Stimulated activated CD8-positive, alpha-beta memory T cell treated with anti-CD3 and anti-CD28 coated beads, Interleukin-15, amount 100 ng/mL, for 1 hour (primary cell): ENCODE data around the gene CHCHD3.
"Not testable (repeated sequence)": the region's sequence is repeated elsewhere in the genome, so short reads cannot be mapped to it uniquely, and the experiment has no call there.

ENCODE experiments used
- DNase-seq: peaks from one replicate; pipeline ENCODE4 v3.0.0-alpha.2; 2020; ENCODE audit warnings: low read depth

Gene CHCHD3

GRCh38 chr7:133040674-133041073 lies 41.2 kb downstream of the CHCHD3 start:
- DNase-seq, result no peak

GRCh38 chr7:133040178-133040577 lies 41.7 kb downstream of the CHCHD3 start:
- no peak for DNase-seq

- no peak for DNase-seq
Measured at GRCh38 chr7:133039614-133040013, 42.3 kb downstream of the CHCHD3 start.

GRCh38 chr7:133036289-133036688 lies 45.6 kb downstream of the CHCHD3 start:
- no peak for DNase-seq

- not testable (repeated sequence) for DNase-seq
Measured at GRCh38 chr7:133035240-133035639, 46.6 kb downstream of the CHCHD3 start.

- no peak for DNase-seq
Measured at GRCh38 chr7:133030346-133030745, 51.5 kb downstream of the CHCHD3 start.

- no peak for DNase-seq
Measured at GRCh38 chr7:133029463-133029862, 52.4 kb downstream of the CHCHD3 start.

- DNase-seq, result no peak
Measured at GRCh38 chr7:133027397-133027796, 54.5 kb downstream of the CHCHD3 start.

GRCh38 chr7:133026210-133026859 lies 55.6 kb downstream of the CHCHD3 start:
- DNase-seq, result no peak

GRCh38 chr7:133025056-133025455 lies 56.8 kb downstream of the CHCHD3 start:
- DNase-seq, result no peak

- DNase-seq, result no peak
Measured at GRCh38 chr7:133024596-133024995, 57.3 kb downstream of the CHCHD3 start.

GRCh38 chr7:133023370-133024071 lies 58.4 kb downstream of the CHCHD3 start:
- no peak for DNase-seq

GRCh38 chr7:133022661-133023060 lies 59.2 kb downstream of the CHCHD3 start:
- no peak for DNase-seq

GRCh38 chr7:133021196-133021595 lies 60.7 kb downstream of the CHCHD3 start:
- no peak for DNase-seq

GRCh38 chr7:133020496-133020895 lies 61.4 kb downstream of the CHCHD3 start:
- DNase-seq, result no peak

GRCh38 chr7:133019590-133019989 lies 62.3 kb downstream of the CHCHD3 start:
- DNase-seq, result no peak

GRCh38 chr7:133016604-133017003 lies 65.3 kb downstream of the CHCHD3 start:
- no peak for DNase-seq

- DNase-seq, result no peak
Measured at GRCh38 chr7:133015888-133016287, 66.0 kb downstream of the CHCHD3 start.

- DNase-seq, result no peak
Measured at GRCh38 chr7:133011746-133012145, 70.1 kb downstream of the CHCHD3 start.

GRCh38 chr7:133009426-133010252 lies 72.3 kb downstream of the CHCHD3 start:
- no peak for DNase-seq

- DNase-seq, result no peak
Measured at GRCh38 chr7:133007961-133008360, 73.9 kb downstream of the CHCHD3 start.

- DNase-seq, result no peak
Measured at GRCh38 chr7:133003052-133003910, 78.6 kb downstream of the CHCHD3 start.
